ENCODE data around the gene C2orf49. TPM values are rescaled to one million over a fixed set of nuclear protein-coding genes. Genes with fewer than 3 reads are reported as not detected.

The C2orf49 gene
- total and polyA plus RNA-seq, 2 experiments from 2014 or later: 16.9 to 19.6 TPM

DNA sequence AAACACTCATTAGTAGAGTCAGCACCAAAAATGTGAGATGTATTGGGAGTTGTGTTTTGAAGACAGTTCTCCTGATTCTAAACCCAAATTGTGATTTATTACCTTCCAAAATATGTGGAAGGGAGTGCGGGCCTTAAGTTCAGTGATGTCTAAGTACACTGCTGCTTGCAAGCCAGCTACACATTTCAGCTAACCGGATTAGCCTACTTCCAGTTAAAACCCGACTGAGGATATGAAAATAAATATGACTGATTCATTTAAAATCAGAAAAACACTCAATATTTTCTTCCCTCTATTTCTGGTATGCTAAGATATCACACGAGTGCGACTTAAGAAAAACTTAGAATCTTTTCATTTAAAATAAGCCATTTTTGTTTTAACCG, 60.6 kb downstream of the C2orf49 start:
- Histone ChIP-seq H3K4me2 (peak overlapping the region; percentile 95), H3K4me3 (peak overlapping the region; percentile 96), H3K27ac (peak overlapping the region; percentile 88), H2AFZ (peak overlapping the region; percentile 97), H4K20me1 (ENCODE audit: insufficient read depth, poor library complexity, severe bottlenecking) (no peaks in the 10 kb centered on the region), H3K9me2 (replicated peaks; ENCODE audit: insufficient read depth) (no peaks in the 10 kb centered on the region), H3K36me3 (replicated peaks; ENCODE audit: insufficient read depth, low read depth) (no peaks in the 10 kb centered on the region), H3K79me2 (peaks cover 20% of the 10 kb centered on the region), H3K9me3 (ENCODE audit: low read depth) (no peaks in the 10 kb centered on the region), H3K27me3 (no peaks in the 10 kb centered on the region), H3K4me1 (ENCODE audit: insufficient read depth) (no peaks in the 10 kb centered on the region)
- TF ChIP-seq EZH2 (IDR thresholded peaks at IDR 0.05; ENCODE audit: borderline replicate concordance): no peak
- TF ChIP-seq, protein P1, sequence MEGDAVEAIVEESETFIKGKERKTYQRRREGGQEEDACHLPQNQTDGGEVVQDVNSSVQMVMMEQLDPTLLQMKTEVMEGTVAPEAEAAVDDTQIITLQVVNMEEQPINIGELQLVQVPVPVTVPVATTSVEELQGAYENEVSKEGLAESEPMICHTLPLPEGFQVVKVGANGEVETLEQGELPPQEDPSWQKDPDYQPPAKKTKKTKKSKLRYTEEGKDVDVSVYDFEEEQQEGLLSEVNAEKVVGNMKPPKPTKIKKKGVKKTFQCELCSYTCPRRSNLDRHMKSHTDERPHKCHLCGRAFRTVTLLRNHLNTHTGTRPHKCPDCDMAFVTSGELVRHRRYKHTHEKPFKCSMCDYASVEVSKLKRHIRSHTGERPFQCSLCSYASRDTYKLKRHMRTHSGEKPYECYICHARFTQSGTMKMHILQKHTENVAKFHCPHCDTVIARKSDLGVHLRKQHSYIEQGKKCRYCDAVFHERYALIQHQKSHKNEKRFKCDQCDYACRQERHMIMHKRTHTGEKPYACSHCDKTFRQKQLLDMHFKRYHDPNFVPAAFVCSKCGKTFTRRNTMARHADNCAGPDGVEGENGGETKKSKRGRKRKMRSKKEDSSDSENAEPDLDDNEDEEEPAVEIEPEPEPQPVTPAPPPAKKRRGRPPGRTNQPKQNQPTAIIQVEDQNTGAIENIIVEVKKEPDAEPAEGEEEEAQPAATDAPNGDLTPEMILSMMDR (IDR thresholded peaks at IDR 0.05; ENCODE audit: poor library complexity): no peak
- TF ChIP-seq EZH2phosphoT487 (IDR thresholded peaks at IDR 0.05; ENCODE audit: low read depth, severe bottlenecking, unreplicated experiment): no peak
- no peak for DNase-seq (ENCODE audit: low spot score)
- 39% methylated on average over 6 of the region's 6 CpGs for WGBS (ENCODE audit: low lambda C conversion rate, missing lambda C conversion rate)

- peak within 1 kb of the TSS; percentile 97 for H2AFZ ChIP-seq
- H3K27ac ChIP-seq: peak within 1 kb of the TSS; percentile 88
- H3K36me3 ChIP-seq (replicated peaks; ENCODE audit: insufficient read depth, low read depth): no peaks in the 10 kb centered on the region
- H3K4me3 ChIP-seq: peak within 1 kb of the TSS; percentile 96
- no peaks in the 10 kb centered on the region for H3K27me3 ChIP-seq
- H3K4me2 ChIP-seq: peak within 1 kb of the TSS; percentile 95
- peaks cover 16% of the 10 kb centered on the region for H3K79me2 ChIP-seq
- no peaks in the 10 kb centered on the region for H3K9me3 ChIP-seq (ENCODE audit: low read depth)
- 2% methylated on average over 54 of the region's 74 CpGs for WGBS (ENCODE audit: low lambda C conversion rate, missing lambda C conversion rate)
- no peaks in the 10 kb centered on the region for H3K9me2 ChIP-seq (replicated peaks; ENCODE audit: insufficient read depth)
- DNase-seq (ENCODE audit: low spot score): peak; percentile 92
- no peaks in the 10 kb centered on the region for H4K20me1 ChIP-seq (ENCODE audit: insufficient read depth, poor library complexity, severe bottlenecking)
- peaks cover 6% of the 10 kb centered on the region for H3K4me1 ChIP-seq (ENCODE audit: insufficient read depth)
- TF ChIP-seq, protein P1 (IDR thresholded peaks at IDR 0.05; ENCODE audit: poor library complexity): peak; percentile 45
- TF ChIP-seq EZH2phosphoT487 (IDR thresholded peaks at IDR 0.05; ENCODE audit: low read depth, severe bottlenecking, unreplicated experiment): no peak
- TF ChIP-seq EZH2 (IDR thresholded peaks at IDR 0.05; ENCODE audit: borderline replicate concordance): no peak
Measured at GRCh38 chr2:105398336-105399206, 61.2 kb downstream of the C2orf49 start, which contains the start of gene FHL2. Gene FHL2 (minus strand): TSS chr2:105399051. CDS start chr2:105386516, 12,535 bp downstream.

Other genes with a start within 250 kb of the C2orf49 start
- not detected in 2 replicates for gene GPR45, start 95.8 kb upstream of the C2orf49 start, total RNA-seq
- gene GPR45, start 95.8 kb upstream of the C2orf49 start, polyA plus RNA-seq: 0.23 TPM in 1 of 2 replicates, not detected in the other
- gene TGFBRAP1, start 7.8 kb upstream of the C2orf49 start, total RNA-seq: 17.7 and 18.3 TPM in 2 replicates
- 10.4 and 11.0 TPM in 2 replicates for gene TGFBRAP1, start 7.8 kb upstream of the C2orf49 start, polyA plus RNA-seq
- 17.9 and 19.7 TPM in 2 replicates for gene FHL2, start 61.5 kb downstream of the C2orf49 start, total RNA-seq
- gene FHL2, start 61.5 kb downstream of the C2orf49 start, polyA plus RNA-seq: 18.8 and 22.3 TPM in 2 replicates

Data from hepatocyte (in vitro differentiated cells).